Esophagus muscularis mucosa (tissue), 3 donors: ENCODE measurements around the gene IL36A.

ENCODE experiments used
- CTCF ChIP-seq, 3 experiments: fragments of 200-600 bp in 2 of 3; fragments of 450-650 bp in 1 of 3; sonication (generic) in 2 of 3; IDR thresholded peaks; one replicate each; pipeline ENCODE4 v1.5.1; 2017 to 2019; ENCODE audit warnings: antibody characterized with exemption in 3 of 3, mild to moderate bottlenecking in 2 of 3, moderate library complexity in 1 of 3
- POLR2A ChIP-seq: fragments of 450-650 bp; IDR thresholded peaks from one replicate; pipeline ENCODE4 v1.6.1; 2017; ENCODE audit warnings: antibody characterized with exemption, moderate library complexity, mild to moderate bottlenecking, low read depth

- no peak for TF ChIP-seq CTCF (IDR thresholded peaks at IDR 0.05)
- no peak for TF ChIP-seq POLR2A
Observed at GRCh38 chr2:113007250-113007649, 2.0 kb downstream of the IL36A start.
